Measurements from ENCODE around the gene AKAP13.

The AKAP13 gene

DNA sequence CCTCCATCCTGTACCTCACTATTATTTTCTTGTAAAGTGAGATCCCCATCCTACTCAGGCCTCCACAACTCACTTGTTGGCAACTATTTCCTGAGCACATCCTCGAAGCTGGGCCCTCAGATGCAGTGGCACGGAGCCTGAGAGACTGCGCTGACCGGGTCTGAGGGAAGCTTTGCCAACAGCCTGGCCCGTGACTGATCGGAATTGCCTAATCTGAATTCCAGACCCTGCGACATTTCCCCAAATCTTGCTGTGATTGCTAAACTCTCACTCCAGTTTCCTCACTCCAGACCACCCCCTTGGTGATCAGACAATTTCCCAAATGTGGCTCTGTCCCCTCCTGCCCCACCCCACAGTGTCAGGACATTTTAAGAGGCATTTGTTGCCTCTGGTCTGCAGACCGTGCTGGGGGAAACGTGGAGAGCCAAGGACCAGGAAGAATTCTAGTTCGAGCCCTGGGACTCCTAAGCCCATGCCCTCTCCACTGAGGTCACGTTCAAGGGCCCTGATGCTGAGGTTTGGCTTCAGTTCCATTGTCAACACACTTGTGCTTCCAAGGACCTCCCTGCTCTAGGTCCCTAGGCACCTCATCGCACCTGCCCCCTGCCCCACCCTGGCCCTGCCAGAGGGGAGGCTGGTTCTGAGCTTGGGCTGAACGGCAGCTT, 391.5 kb downstream of the AKAP13 start:
- no peak overlapping the region for H3K4me3 ChIP-seq (ENCODE audit: low read length)
- H3K79me2 ChIP-seq (ENCODE audit: low read length): peaks cover 19% of the 10 kb centered on the region
- H3K36me3 ChIP-seq (replicated peaks; ENCODE audit: low read depth, low read length): no peaks in the 10 kb centered on the region
- TF ChIP-seq EZH2phosphoT487 (IDR thresholded peaks at IDR 0.05; ENCODE audit: low read depth): no peak
- TF ChIP-seq, protein P1, sequence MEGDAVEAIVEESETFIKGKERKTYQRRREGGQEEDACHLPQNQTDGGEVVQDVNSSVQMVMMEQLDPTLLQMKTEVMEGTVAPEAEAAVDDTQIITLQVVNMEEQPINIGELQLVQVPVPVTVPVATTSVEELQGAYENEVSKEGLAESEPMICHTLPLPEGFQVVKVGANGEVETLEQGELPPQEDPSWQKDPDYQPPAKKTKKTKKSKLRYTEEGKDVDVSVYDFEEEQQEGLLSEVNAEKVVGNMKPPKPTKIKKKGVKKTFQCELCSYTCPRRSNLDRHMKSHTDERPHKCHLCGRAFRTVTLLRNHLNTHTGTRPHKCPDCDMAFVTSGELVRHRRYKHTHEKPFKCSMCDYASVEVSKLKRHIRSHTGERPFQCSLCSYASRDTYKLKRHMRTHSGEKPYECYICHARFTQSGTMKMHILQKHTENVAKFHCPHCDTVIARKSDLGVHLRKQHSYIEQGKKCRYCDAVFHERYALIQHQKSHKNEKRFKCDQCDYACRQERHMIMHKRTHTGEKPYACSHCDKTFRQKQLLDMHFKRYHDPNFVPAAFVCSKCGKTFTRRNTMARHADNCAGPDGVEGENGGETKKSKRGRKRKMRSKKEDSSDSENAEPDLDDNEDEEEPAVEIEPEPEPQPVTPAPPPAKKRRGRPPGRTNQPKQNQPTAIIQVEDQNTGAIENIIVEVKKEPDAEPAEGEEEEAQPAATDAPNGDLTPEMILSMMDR (IDR thresholded peaks at IDR 0.05; ENCODE audit: low read depth, low read length): no peak
- no peaks in the 10 kb centered on the region for H3K9me3 ChIP-seq (ENCODE audit: insufficient read depth, low read length)
- H2AFZ ChIP-seq (ENCODE audit: low read depth, low read length): no peak overlapping the region
- H3K27ac ChIP-seq (ENCODE audit: low read length): no peak overlapping the region
- peaks cover 26% of the 10 kb centered on the region for H4K20me1 ChIP-seq (ENCODE audit: insufficient read depth, low read length)
- H3K9ac ChIP-seq (ENCODE audit: low read length): no peak overlapping the region
- H3K4me1 ChIP-seq (ENCODE audit: low read length): no peaks in the 10 kb centered on the region
- no peak overlapping the region for H3K4me2 ChIP-seq (ENCODE audit: low read length)
- H3K27me3 ChIP-seq (ENCODE audit: low read depth, low read length): no peaks in the 10 kb centered on the region

DNA sequence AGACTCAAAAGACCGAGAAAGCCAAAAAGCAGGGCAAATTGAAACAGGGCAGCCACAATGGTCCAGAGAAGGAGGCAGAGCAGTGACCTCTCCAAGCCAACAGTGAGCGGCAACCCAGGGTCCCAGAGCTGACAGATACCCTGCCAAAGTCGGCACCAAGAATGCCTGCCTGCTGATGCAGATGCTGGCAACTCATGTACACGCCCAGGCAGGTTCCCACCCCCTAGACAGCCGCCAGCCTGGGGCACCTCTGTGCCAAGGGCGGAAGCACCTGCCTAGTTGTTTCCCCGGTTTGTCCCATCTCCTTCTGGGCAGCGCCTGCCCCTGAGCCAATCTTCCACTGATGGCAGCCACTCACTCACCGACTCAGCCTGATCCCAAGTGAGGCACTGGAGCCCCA, 392.3 kb downstream of the AKAP13 start:
- no peak overlapping the region for H3K9ac ChIP-seq (ENCODE audit: low read length)
- H3K27ac ChIP-seq (ENCODE audit: low read length): no peak overlapping the region
- TF ChIP-seq, protein P1 (IDR thresholded peaks at IDR 0.05; ENCODE audit: low read depth, low read length): no peak
- no peak for TF ChIP-seq EZH2phosphoT487 (IDR thresholded peaks at IDR 0.05; ENCODE audit: low read depth)
- no peak overlapping the region for H3K4me3 ChIP-seq (ENCODE audit: low read length)
- H3K27me3 ChIP-seq (ENCODE audit: low read depth, low read length): no peaks in the 10 kb centered on the region
- no peaks in the 10 kb centered on the region for H3K9me3 ChIP-seq (ENCODE audit: insufficient read depth, low read length)
- no peak overlapping the region for H2AFZ ChIP-seq (ENCODE audit: low read depth, low read length)
- no peaks in the 10 kb centered on the region for H3K4me1 ChIP-seq (ENCODE audit: low read length)
- H3K4me2 ChIP-seq (ENCODE audit: low read length): no peak overlapping the region
- H3K36me3 ChIP-seq (replicated peaks; ENCODE audit: low read depth, low read length): no peaks in the 10 kb centered on the region
- peaks cover 19% of the 10 kb centered on the region for H3K79me2 ChIP-seq (ENCODE audit: low read length)
- peaks cover 24% of the 10 kb centered on the region for H4K20me1 ChIP-seq (ENCODE audit: insufficient read depth, low read length)

DNA sequence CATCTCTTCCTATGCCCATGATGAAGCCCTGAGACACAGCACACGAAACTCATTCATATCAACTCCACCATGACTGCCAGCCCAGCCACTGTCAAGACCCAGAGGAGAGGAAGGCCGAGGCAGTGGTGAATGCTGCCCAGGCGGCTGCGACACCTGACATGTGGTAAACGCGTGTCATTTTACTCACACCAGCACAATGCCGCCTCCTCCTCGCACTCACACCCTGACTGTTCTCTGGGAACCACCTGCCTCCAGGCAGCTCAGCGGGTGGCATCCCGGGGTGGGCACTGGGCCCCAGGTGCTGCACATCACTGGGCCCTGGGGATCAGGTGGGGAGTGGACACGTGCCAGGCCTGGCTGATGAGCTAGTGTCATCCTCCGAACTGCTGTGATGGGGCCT, 392.8 kb downstream of the AKAP13 start:
- Histone ChIP-seq H3K4me1 (ENCODE audit: low read length) (no peaks in the 10 kb centered on the region), H3K27me3 (ENCODE audit: low read depth, low read length) (no peaks in the 10 kb centered on the region), H2AFZ (ENCODE audit: low read depth, low read length) (no peak overlapping the region), H3K79me2 (ENCODE audit: low read length) (peaks cover 19% of the 10 kb centered on the region), H3K27ac (ENCODE audit: low read length) (no peak overlapping the region), H3K4me3 (ENCODE audit: low read length) (no peak overlapping the region), H3K4me2 (ENCODE audit: low read length) (no peak overlapping the region), H3K9ac (ENCODE audit: low read length) (no peak overlapping the region), H3K36me3 (replicated peaks; ENCODE audit: low read depth, low read length) (no peaks in the 10 kb centered on the region), H4K20me1 (ENCODE audit: insufficient read depth, low read length) (peaks cover 22% of the 10 kb centered on the region), H3K9me3 (ENCODE audit: insufficient read depth, low read length) (no peaks in the 10 kb centered on the region)
- TF ChIP-seq EZH2phosphoT487 (IDR thresholded peaks at IDR 0.05; ENCODE audit: low read depth): no peak
- TF ChIP-seq, protein P1 (IDR thresholded peaks at IDR 0.05; ENCODE audit: low read depth, low read length): no peak

DNA sequence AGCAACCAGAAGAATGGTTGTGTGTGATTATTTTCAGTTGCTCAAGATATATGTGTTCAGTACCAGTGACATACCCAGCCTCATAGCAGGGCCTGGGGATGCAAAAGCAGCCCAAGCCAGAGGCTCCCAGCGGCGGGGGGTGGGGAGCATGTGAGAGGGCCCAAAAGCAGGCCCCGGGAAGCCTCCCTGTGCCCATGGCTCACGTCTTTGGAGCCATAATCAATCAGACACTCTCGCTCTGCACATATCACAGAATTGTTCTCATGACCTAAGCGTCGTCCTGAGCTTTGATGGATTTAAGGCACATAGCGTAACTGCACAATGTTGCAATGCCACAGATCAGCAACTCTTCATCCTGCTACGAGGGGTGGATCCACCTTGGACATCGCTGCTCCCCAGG, 393.6 kb downstream of the AKAP13 start:
- no peak overlapping the region for H3K9ac ChIP-seq (ENCODE audit: low read length)
- H3K36me3 ChIP-seq (replicated peaks; ENCODE audit: low read depth, low read length): no peaks in the 10 kb centered on the region
- H3K27me3 ChIP-seq (ENCODE audit: low read depth, low read length): no peaks in the 10 kb centered on the region
- H3K4me2 ChIP-seq (ENCODE audit: low read length): no peak overlapping the region
- H3K4me1 ChIP-seq (ENCODE audit: low read length): no peaks in the 10 kb centered on the region
- no peak overlapping the region for H3K27ac ChIP-seq (ENCODE audit: low read length)
- H4K20me1 ChIP-seq (ENCODE audit: insufficient read depth, low read length): peaks cover 26% of the 10 kb centered on the region
- H3K9me3 ChIP-seq (ENCODE audit: insufficient read depth, low read length): no peaks in the 10 kb centered on the region
- H3K4me3 ChIP-seq (ENCODE audit: low read length): no peak overlapping the region
- no peak overlapping the region for H2AFZ ChIP-seq (ENCODE audit: low read depth, low read length)
- TF ChIP-seq, protein P1 (IDR thresholded peaks at IDR 0.05; ENCODE audit: low read depth, low read length): no peak
- no peak for TF ChIP-seq EZH2phosphoT487 (IDR thresholded peaks at IDR 0.05; ENCODE audit: low read depth)
- peaks cover 19% of the 10 kb centered on the region for H3K79me2 ChIP-seq (ENCODE audit: low read length)

All from OCI-LY3 (cell line).